Testis (tissue), 3 donors: ENCODE data around the gene MCTP1. TPM values are rescaled to one million over a fixed set of nuclear protein-coding genes. Genes with fewer than 3 reads are reported as not detected.

ENCODE experiments used
- DNase-seq: peaks from one replicate; pipeline ENCODE4 v3.0.0-alpha.2; 2019
- H3K27ac ChIP-seq, 2 donors: fragments of 200-600 bp; sonication (generic); one replicate each; pipeline ENCODE4 v1.5.1; 2019
- H3K27me3 ChIP-seq: fragments of 200-600 bp; sonication (generic); one replicate; pipeline ENCODE4 v1.5.1; 2019
- H3K36me3 ChIP-seq: fragments of 200-600 bp; sonication (generic); one replicate; pipeline ENCODE4 v1.5.1; 2017; ENCODE audit warnings: low read depth; ENCODE audit errors: missing control alignments
- H3K4me1 ChIP-seq: fragments of 200-600 bp; sonication (generic); one replicate; pipeline ENCODE4 v1.5.1; 2019
- H3K4me3 ChIP-seq, 2 donors: fragments of 200-600 bp; sonication (generic); one replicate each; pipeline ENCODE4 v1.5.1; 2017 to 2019
- H3K9me3 ChIP-seq: fragments of 200-600 bp; sonication (generic); one replicate; pipeline ENCODE4 v1.5.1; 2017
- POLR2A ChIP-seq: fragments of 450-650 bp; IDR thresholded peaks from one replicate; pipeline ENCODE4 v1.6.1; 2017; ENCODE audit warnings: antibody characterized with exemption, mild to moderate bottlenecking, moderate library complexity
- WGBS, 2 donors: methylation state at CpG; one replicate each; pipeline ENCODE4 v1.1.5; 2018; 5-methylcytosine and 5-hydroxymethylcytosine counted together
- intact Hi-C: fragments of 100-400 bp; cut with DNase I; formaldehyde crosslinking; loops from one replicate; pipeline ENCODE4 v1.15.1; 2023; ENCODE audit warnings: low total_unique reads
- polyA plus RNA-seq: library from polyadenylated mRNA; stranded (reverse); fragments of 350-450 nt; fragmentation: Illumina TruSeq; extraction: RNeasy Lipid Tissue Mini Kit (QIAGEN cat#74804); gene quantifications from one replicate; pipeline ENCODE4 v1.2.3, GENCODE V29; 2014; ENCODE audit warnings: low read depth, low replicate concordance; ENCODE audit not compliant: insufficient read depth
- total RNA-seq, 2 donors: library from RNA; depleted of rRNA; stranded (reverse); fragments of >200 nt; gene quantifications; one replicate each; pipeline ENCODE4 v1.2.3, GENCODE V29; 2016
- TF ChIP-seq, protein P1 (sequence below), 3 experiments: fragments of 450-650 bp in 2 of 3; fragments of 200-600 bp in 1 of 3; sonication (generic) in 1 of 3; IDR thresholded peaks; one replicate each; pipeline ENCODE4 v1.5.1; 2016 to 2019; ENCODE audit warnings: antibody characterized with exemption in 3 of 3, mild to moderate bottlenecking in 2 of 3, moderate library complexity in 1 of 3

MCTP1 gene
- total and polyA plus RNA-seq, 3 donors from 2014 or later = 7.4 to 15.5 (median 9.7) TPM

DNA sequence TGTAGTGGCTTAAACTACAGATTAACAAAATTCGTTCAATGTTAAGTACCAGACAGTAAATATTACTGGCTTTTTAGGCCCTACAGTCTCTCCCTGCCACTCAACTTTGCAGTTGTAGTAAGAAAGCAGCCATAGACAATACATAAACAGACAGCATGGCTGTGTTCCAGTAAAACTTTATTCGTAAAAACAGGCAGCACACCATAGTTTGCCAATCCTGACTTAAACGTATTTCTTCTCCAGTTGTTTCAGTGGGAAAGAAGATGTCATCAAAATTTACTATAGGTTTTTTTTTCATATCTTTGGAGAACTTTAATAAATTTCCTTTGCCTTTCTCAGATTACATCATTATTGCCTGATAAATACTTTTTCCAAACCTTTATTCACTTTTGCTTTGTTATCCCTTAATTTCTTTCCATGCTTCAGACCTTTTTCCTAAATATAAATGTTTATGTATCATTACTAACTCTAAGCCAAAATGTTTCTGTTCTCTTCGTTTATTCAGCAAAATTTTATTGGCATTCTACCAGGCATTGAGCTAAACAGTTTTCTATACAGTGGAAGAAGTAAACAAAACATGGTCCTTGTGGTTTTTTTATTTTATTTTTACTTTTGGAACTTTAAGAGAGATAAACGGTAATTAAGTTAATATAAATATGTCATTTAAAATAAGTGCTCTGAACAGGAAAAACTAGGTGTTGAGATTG lies 601.9 kb downstream of the MCTP1 start:
- Histone ChIP-seq H3K4me1 (no peaks in the 10 kb centered on the region), H3K4me3 (no peak overlapping the region), H3K27me3 (no peaks in the 10 kb centered on the region), H3K36me3 (no peaks in the 10 kb centered on the region), H3K27ac (no peak overlapping the region), H3K9me3 (no peaks in the 10 kb centered on the region)
- TF ChIP-seq, protein P1, sequence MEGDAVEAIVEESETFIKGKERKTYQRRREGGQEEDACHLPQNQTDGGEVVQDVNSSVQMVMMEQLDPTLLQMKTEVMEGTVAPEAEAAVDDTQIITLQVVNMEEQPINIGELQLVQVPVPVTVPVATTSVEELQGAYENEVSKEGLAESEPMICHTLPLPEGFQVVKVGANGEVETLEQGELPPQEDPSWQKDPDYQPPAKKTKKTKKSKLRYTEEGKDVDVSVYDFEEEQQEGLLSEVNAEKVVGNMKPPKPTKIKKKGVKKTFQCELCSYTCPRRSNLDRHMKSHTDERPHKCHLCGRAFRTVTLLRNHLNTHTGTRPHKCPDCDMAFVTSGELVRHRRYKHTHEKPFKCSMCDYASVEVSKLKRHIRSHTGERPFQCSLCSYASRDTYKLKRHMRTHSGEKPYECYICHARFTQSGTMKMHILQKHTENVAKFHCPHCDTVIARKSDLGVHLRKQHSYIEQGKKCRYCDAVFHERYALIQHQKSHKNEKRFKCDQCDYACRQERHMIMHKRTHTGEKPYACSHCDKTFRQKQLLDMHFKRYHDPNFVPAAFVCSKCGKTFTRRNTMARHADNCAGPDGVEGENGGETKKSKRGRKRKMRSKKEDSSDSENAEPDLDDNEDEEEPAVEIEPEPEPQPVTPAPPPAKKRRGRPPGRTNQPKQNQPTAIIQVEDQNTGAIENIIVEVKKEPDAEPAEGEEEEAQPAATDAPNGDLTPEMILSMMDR (IDR thresholded peaks at IDR 0.05) = no peak
- no peak for TF ChIP-seq POLR2A
- DNase-seq = no peak
- WGBS, 2 donors = 83 to 85% methylated on average over 5 of the region's 5 CpGs
- intact Hi-C loops = no loop called here

- no peak for DNase-seq
- TF ChIP-seq, protein P1 (IDR thresholded peaks at IDR 0.05) = no peak
- no peak for TF ChIP-seq POLR2A
- H3K27me3 ChIP-seq = no peaks in the 10 kb centered on the region
- no peaks in the 10 kb centered on the region for H3K4me1 ChIP-seq
- 94 to 97% methylated on average over 3 to 4 of the region's 4 CpGs for WGBS, 2 donors
- no peak overlapping the region for H3K27ac ChIP-seq
- H3K9me3 ChIP-seq = no peaks in the 10 kb centered on the region
- intact Hi-C loops = no loop called here
- no peaks in the 10 kb centered on the region for H3K36me3 ChIP-seq
- H3K4me3 ChIP-seq = no peak overlapping the region
These were observed 608.8 kb downstream of the MCTP1 start for GRCh38 chr5:94675965-94676618.

GRCh38 chr5:94674490-94675382 lies 610.2 kb downstream of the MCTP1 start:
- no peaks in the 10 kb centered on the region for H3K36me3 ChIP-seq
- no peak overlapping the region for H3K27ac ChIP-seq
- TF ChIP-seq POLR2A = no peak
- TF ChIP-seq, protein P1 (IDR thresholded peaks at IDR 0.05) = no peak
- H3K27me3 ChIP-seq = no peaks in the 10 kb centered on the region
- intact Hi-C loops = no loop called here
- H3K4me1 ChIP-seq = no peaks in the 10 kb centered on the region
- H3K4me3 ChIP-seq = no peak overlapping the region
- no peak for DNase-seq
- 89 to 97% methylated on average over 1 of the region's 1 CpG for WGBS, 2 donors
- no peaks in the 10 kb centered on the region for H3K9me3 ChIP-seq

DNA sequence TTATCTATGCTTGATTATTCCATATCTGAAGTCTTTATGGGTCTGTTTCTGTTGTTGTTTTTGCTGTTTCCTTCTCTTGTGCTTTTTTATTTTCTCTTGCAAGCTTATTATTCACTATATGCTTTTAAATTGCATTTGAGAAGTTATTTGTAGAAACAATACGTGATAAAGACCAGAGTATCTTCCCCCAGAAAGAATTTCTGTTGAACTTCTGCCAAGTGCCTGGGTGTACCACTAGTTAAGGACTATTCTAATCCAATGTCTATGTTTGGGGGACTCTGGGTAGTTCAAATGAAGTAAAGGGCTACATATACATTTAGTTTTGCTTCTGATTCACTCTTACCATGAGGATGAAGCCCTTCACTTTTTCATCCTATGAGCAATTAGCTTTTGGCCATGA lies 612.1 kb downstream of the MCTP1 start:
- TF ChIP-seq POLR2A = no peak
- TF ChIP-seq, protein P1 (IDR thresholded peaks at IDR 0.05) = no peak
- H3K4me3 ChIP-seq = no peak overlapping the region
- H3K27me3 ChIP-seq = no peaks in the 10 kb centered on the region
- no peaks in the 10 kb centered on the region for H3K36me3 ChIP-seq
- intact Hi-C loops = no loop called here
- DNase-seq = no peak
- no peaks in the 10 kb centered on the region for H3K9me3 ChIP-seq
- WGBS, 2 donors = 38 to 59% methylated on average over 1 of the region's 1 CpG
- no peak overlapping the region for H3K27ac ChIP-seq
- no peaks in the 10 kb centered on the region for H3K4me1 ChIP-seq
